K562 (cell line): ENCODE data around the gene PPP1R14C. TPM values are rescaled to one million over a fixed set of nuclear protein-coding genes. Genes with fewer than 3 reads are reported as not detected.
A peak's percentile ranks its signal among the peaks of the same experiment; 100 is the strongest.

Experiments
- BRD4 ChIP-seq: fragments of 200-600 bp; sonication (generic); IDR thresholded peaks from 2 replicates; pipeline ENCODE4 v1.6.1; 2017; ENCODE audit warnings: inconsistent platforms
- MBD1 ChIP-seq: fragments of 250-450 bp; sonication (Bioruptor Pico); IDR thresholded peaks from 2 replicates; pipeline ENCODE4 v1.8.0; 2022; ENCODE audit warnings: inconsistent platforms
- MBD2 ChIP-seq: sonication (generic); IDR thresholded peaks from 2 replicates; pipeline ENCODE4 v1.6.1; 2016; ENCODE audit warnings: low read depth, borderline replicate concordance
- NFRKB ChIP-seq: fragments of 450-650 bp; IDR thresholded peaks from 2 replicates; pipeline ENCODE4 v1.6.1; 2016; ENCODE audit warnings: low read depth
- SRSF9 ChIP-seq: fragments of 200-400 bp; formaldehyde crosslinking; IDR thresholded peaks from 2 replicates; pipeline ENCODE4 v1.6.1; 2017; ENCODE audit warnings: low read depth, low read length, borderline replicate concordance
- SUPT5H ChIP-seq: fragments of 450-650 bp; IDR thresholded peaks from 2 replicates; pipeline ENCODE4 v1.6.1; 2016
- YBX1 ChIP-seq: fragments of 450-650 bp; IDR thresholded peaks from 2 replicates; pipeline ENCODE4 v1.7.1; 2016; ENCODE audit warnings: mild to moderate bottlenecking
- ZMIZ1 ChIP-seq, 2 experiments: fragments of 150-350 bp in 1 of 2; IDR thresholded peaks; 2 replicates each; pipeline ENCODE4 v1.6.1; 2012 to 2016; ENCODE audit warnings: low read depth in 2 of 2, low read length in 2 of 2, mild to moderate bottlenecking in 1 of 2, moderate library complexity in 1 of 2
- ZNF699 ChIP-seq: fragments of 250-450 bp; sonication (Bioruptor Pico); IDR thresholded peaks from 2 replicates; pipeline ENCODE4 v1.8.0; 2021; ENCODE audit warnings: mild to moderate bottlenecking, moderate library complexity; ENCODE audit not compliant: insufficient replicate concordance
- polyA plus RNA-seq, 8 experiments: library from polyadenylated mRNA; depleted of rRNA in 4 of 8; stranded (reverse) in 5 of 8; unstranded in 3 of 8; fragments of >200 nt; fragmentation: Nextera tagmentation in 2 of 8; fragmentation: Illumina TruSeq in 1 of 8; extraction: Ambion mirVana in 2 of 8; extraction: Trizol in 1 of 8; gene quantifications; 2 replicates each; pipeline versions ENCODE4 v1.2.1 to v1.2.3, GENCODE V29; 2011 to 2014; ENCODE audit warnings: inconsistent platforms in 1 of 8, missing spikeins in 1 of 8
- total RNA-seq, 7 experiments: library from RNA; depleted of rRNA in 6 of 7; stranded (reverse); fragments of >200 nt in 6 of 7; fragmentation: Illumina TruSeq in 2 of 7; extraction: Trizol in 2 of 7; gene quantifications; 2 replicates each; pipeline versions ENCODE4 v1.2.1 to v1.2.3, GENCODE V29; 2011 to 2021; ENCODE audit warnings: low replicate concordance in 1 of 7
- TF ChIP-seq, protein P1 (sequence below), 3 experiments: fragments of 200-800 bp in 1 of 3; fragments of 250-450 bp in 1 of 3; fragments of 450-650 bp in 1 of 3; sonication (Bioruptor Pico) in 1 of 3; sonication (Bioruptor generic) in 1 of 3; formaldehyde crosslinking in 1 of 3; IDR thresholded peaks; 2 replicates each; pipeline versions ENCODE4 v1.6.1 to v1.8.0; 2016 to 2022; ENCODE audit warnings: mild to moderate bottlenecking in 2 of 3, missing genetic modification characterization in 2 of 3, missing compliant biosample characterization in 1 of 3, moderate library complexity in 1 of 3
- TF ChIP-seq, protein P2 (sequence below): fragments of 450-650 bp; formaldehyde crosslinking; IDR thresholded peaks from 2 replicates; pipeline ENCODE4 v1.4.0; 2020; ENCODE audit warnings: mild to moderate bottlenecking, mixed read lengths
- TF ChIP-seq, protein P3 (sequence below): fragments of 200-400 bp; formaldehyde crosslinking; IDR thresholded peaks from 2 replicates; pipeline ENCODE4 v1.6.1; 2017; ENCODE audit warnings: mild to moderate bottlenecking, low read depth, low read length, moderate library complexity

Gene PPP1R14C
- total and polyA plus RNA-seq, 9 of the 15 experiments (the other 6 are each of a cell fraction or from before 2014, with no cell fraction given) = 4.5 to 16.6 (median 11.9) TPM

GRCh38 chr6:150267686-150268561 lies 125.1 kb downstream of the PPP1R14C start (continued):
- TF ChIP-seq, protein P1, sequence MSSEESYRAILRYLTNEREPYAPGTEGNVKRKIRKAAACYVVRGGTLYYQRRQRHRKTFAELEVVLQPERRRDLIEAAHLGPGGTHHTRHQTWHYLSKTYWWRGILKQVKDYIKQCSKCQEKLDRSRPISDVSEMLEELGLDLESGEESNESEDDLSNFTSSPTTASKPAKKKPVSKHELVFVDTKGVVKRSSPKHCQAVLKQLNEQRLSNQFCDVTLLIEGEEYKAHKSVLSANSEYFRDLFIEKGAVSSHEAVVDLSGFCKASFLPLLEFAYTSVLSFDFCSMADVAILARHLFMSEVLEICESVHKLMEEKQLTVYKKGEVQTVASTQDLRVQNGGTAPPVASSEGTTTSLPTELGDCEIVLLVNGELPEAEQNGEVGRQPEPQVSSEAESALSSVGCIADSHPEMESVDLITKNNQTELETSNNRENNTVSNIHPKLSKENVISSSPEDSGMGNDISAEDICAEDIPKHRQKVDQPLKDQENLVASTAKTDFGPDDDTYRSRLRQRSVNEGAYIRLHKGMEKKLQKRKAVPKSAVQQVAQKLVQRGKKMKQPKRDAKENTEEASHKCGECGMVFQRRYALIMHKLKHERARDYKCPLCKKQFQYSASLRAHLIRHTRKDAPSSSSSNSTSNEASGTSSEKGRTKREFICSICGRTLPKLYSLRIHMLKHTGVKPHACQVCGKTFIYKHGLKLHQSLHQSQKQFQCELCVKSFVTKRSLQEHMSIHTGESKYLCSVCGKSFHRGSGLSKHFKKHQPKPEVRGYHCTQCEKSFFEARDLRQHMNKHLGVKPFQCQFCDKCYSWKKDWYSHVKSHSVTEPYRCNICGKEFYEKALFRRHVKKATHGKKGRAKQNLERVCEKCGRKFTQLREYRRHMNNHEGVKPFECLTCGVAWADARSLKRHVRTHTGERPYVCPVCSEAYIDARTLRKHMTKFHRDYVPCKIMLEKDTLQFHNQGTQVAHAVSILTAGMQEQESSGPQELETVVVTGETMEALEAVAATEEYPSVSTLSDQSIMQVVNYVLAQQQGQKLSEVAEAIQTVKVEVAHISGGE (CRISPR knock-in tag; IDR thresholded peaks at IDR 0.05) = peak in 1 of 3 experiments; percentile 74; a peak in 2 of 6 replicates
- TF ChIP-seq ZMIZ1 (IDR thresholded peaks at IDR 0.05; ENCODE audit: low read depth in 2 of 2, low read length in 2 of 2) (peak in 1 of 2 experiments; percentile 60; a peak in 2 of 4 replicates), ZNF699 (no peak), YBX1 (no peak), MBD1 (CRISPR knock-in tag) (no peak), NFRKB (peak; percentile 86), SRSF9 (no peak), SUPT5H (peak; percentile 49; the same call in 1 of the 2 replicates), MBD2 (peak; percentile 63; the same call in 1 of the 2 replicates), BRD4 (peak; percentile 61; the same call in 1 of the 2 replicates)
- TF ChIP-seq, protein P2, sequence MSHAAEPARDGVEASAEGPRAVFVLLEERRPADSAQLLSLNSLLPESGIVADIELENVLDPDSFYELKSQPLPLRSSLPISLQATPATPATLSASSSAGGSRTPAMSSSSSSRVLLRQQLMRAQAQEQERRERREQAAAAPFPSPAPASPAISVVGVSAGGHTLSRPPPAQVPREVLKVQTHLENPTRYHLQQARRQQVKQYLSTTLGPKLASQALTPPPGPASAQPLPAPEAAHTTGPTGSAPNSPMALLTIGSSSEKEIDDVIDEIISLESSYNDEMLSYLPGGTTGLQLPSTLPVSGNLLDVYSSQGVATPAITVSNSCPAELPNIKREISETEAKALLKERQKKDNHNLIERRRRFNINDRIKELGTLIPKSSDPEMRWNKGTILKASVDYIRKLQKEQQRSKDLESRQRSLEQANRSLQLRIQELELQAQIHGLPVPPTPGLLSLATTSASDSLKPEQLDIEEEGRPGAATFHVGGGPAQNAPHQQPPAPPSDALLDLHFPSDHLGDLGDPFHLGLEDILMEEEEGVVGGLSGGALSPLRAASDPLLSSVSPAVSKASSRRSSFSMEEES = no peak
- TF ChIP-seq, protein P3, sequence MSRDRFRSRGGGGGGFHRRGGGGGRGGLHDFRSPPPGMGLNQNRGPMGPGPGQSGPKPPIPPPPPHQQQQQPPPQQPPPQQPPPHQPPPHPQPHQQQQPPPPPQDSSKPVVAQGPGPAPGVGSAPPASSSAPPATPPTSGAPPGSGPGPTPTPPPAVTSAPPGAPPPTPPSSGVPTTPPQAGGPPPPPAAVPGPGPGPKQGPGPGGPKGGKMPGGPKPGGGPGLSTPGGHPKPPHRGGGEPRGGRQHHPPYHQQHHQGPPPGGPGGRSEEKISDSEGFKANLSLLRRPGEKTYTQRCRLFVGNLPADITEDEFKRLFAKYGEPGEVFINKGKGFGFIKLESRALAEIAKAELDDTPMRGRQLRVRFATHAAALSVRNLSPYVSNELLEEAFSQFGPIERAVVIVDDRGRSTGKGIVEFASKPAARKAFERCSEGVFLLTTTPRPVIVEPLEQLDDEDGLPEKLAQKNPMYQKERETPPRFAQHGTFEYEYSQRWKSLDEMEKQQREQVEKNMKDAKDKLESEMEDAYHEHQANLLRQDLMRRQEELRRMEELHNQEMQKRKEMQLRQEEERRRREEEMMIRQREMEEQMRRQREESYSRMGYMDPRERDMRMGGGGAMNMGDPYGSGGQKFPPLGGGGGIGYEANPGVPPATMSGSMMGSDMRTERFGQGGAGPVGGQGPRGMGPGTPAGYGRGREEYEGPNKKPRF = no peak
